IMR-90 (cell line): ENCODE measurements around the gene AP4M1. TPM values are rescaled to one million over a fixed set of nuclear protein-coding genes. Genes with fewer than 3 reads are reported as not detected.

Source experiments
- ATAC-seq: fragments of 200-7000 bp; cut with Tn5 transposase; 2 replicates; pipeline ENCODE4 v1.9.1; 2020; ENCODE audit warnings: low read depth, mild to moderate bottlenecking, moderate library complexity
- BruUV-seq: library from RNA; stranded (reverse); fragments of 400-500 nt; replicated peaks from 2 replicates; lab custom pipeline; 2021; lab: Mats Ljungman, UMichigan
- CTCF ChIA-PET: fragments of 300-600 bp; formaldehyde crosslinking; extraction: SDS; loops from one replicate; lab custom pipeline; 2021; ENCODE audit warnings: antibody characterized with exemption; lab: Yijun Ruan, JAX
- POLR2A ChIA-PET: fragments of 300-600 bp; sonication (Branson Sonifier 250); formaldehyde crosslinking; loops from one replicate; lab custom pipeline; 2022; ENCODE audit warnings: antibody characterized with exemption; ENCODE audit not compliant: unreplicated experiment; lab: Charles Lee
- DNase-seq: peaks from one replicate; pipeline ENCODE4 v3.0.0; 2013
- H2AFZ ChIP-seq: replicated peaks from 2 replicates; pipeline ENCODE3; 2013; ENCODE audit warnings: low read length, mild to moderate bottlenecking; ENCODE audit not compliant: poor library complexity
- H2AK5ac ChIP-seq: 2 replicates; pipeline ENCODE4 v1.6.1; 2013; ENCODE audit warnings: low read depth, low read length, inconsistent platforms
- H2AK9ac ChIP-seq: replicated peaks from 2 replicates; pipeline ENCODE3; 2013; ENCODE audit warnings: mild to moderate bottlenecking, low read depth, low read length, moderate library complexity; ENCODE audit not compliant: poor library complexity
- H2BK120ac ChIP-seq: 2 replicates; pipeline ENCODE4 v1.6.1; 2013; ENCODE audit warnings: low read depth, low read length, inconsistent platforms
- H2BK15ac ChIP-seq: 3 replicates; pipeline ENCODE4 v1.6.1; 2013; ENCODE audit warnings: low read depth, low read length, inconsistent platforms
- H2BK20ac ChIP-seq: 2 replicates; pipeline ENCODE4 v1.6.1; 2013; ENCODE audit warnings: low read depth, mild to moderate bottlenecking, inconsistent platforms, low read length, moderate library complexity
- H2BK5ac ChIP-seq: 2 replicates; pipeline ENCODE4 v1.6.1; 2013; ENCODE audit warnings: mild to moderate bottlenecking, low read depth, low read length, inconsistent platforms; ENCODE audit not compliant: poor library complexity, severe bottlenecking
- H3K14ac ChIP-seq: replicated peaks from 2 replicates; pipeline ENCODE4 v1.6.1; 2013; ENCODE audit warnings: low read depth, low read length, inconsistent platforms
- H3K18ac ChIP-seq: 2 replicates; pipeline ENCODE4 v1.6.1; 2013; ENCODE audit warnings: low read depth, low read length, control low read depth
- H3K23ac ChIP-seq: 2 replicates; pipeline ENCODE4 v1.6.1; 2013; ENCODE audit warnings: low read depth, low read length, inconsistent platforms
- H3K27ac ChIP-seq: 2 replicates; pipeline ENCODE4 v1.5.1; 2013; ENCODE audit warnings: mild to moderate bottlenecking, control low read depth, low read length; ENCODE audit not compliant: insufficient read depth
- H3K27me3 ChIP-seq: 2 replicates; pipeline ENCODE4 v1.6.1; 2013; ENCODE audit warnings: low read length; ENCODE audit not compliant: control insufficient read depth, insufficient read depth
- H3K36me3 ChIP-seq: 2 replicates; pipeline ENCODE4 v1.6.1; 2013; ENCODE audit warnings: low read length, mixed read lengths; ENCODE audit not compliant: control insufficient read depth, insufficient read depth
- H3K4ac ChIP-seq: 2 replicates; pipeline ENCODE4 v1.6.1; 2013; ENCODE audit warnings: low read depth, low read length, inconsistent platforms
- H3K4me1 ChIP-seq: 2 replicates; pipeline ENCODE4 v1.6.1; 2013; ENCODE audit warnings: low read length, mixed read lengths; ENCODE audit not compliant: control insufficient read depth, insufficient read depth
- H3K4me2 ChIP-seq: 2 replicates; pipeline ENCODE4 v1.6.1; 2013; ENCODE audit warnings: low read depth, mild to moderate bottlenecking, control low read depth, low read length, moderate library complexity
- H3K4me3 ChIP-seq: 2 replicates; pipeline ENCODE4 v1.5.1; 2013; ENCODE audit warnings: low read depth, mild to moderate bottlenecking, control low read depth, low read length, moderate library complexity; ENCODE audit not compliant: insufficient read depth
- H3K56ac ChIP-seq: 2 replicates; pipeline ENCODE4 v1.6.1; 2013; ENCODE audit warnings: low read length, inconsistent platforms; ENCODE audit not compliant: insufficient read depth; ENCODE audit errors: extremely low read depth
- H3K79me1 ChIP-seq, 2 experiments: 2 replicates each; pipeline ENCODE4 v1.6.1; 2013; ENCODE audit warnings: low read length in 2 of 2, inconsistent platforms in 1 of 2, low read depth in 1 of 2
- H3K9ac ChIP-seq: 2 replicates; pipeline ENCODE4 v1.6.1; 2013; ENCODE audit warnings: low read depth, low read length, control low read depth
- H3K9me1 ChIP-seq: 2 replicates; pipeline ENCODE4 v1.6.1; 2013; ENCODE audit warnings: low read length, inconsistent platforms; ENCODE audit not compliant: insufficient read depth
- H3K9me3 ChIP-seq: 2 replicates; pipeline ENCODE4 v1.6.1; 2013; ENCODE audit warnings: low read length; ENCODE audit not compliant: control insufficient read depth, insufficient read depth
- H4K20me1 ChIP-seq: 2 replicates; pipeline ENCODE4 v1.6.1; 2013; ENCODE audit warnings: low read length, inconsistent platforms; ENCODE audit not compliant: insufficient read depth
- H4K5ac ChIP-seq: 2 replicates; pipeline ENCODE4 v1.6.1; 2013; ENCODE audit warnings: mild to moderate bottlenecking, low read depth, low read length, control low read depth
- H4K8ac ChIP-seq, 2 experiments: 2 replicates each; pipeline ENCODE4 v1.6.1; 2013; ENCODE audit warnings: low read depth in 2 of 2, low read length in 2 of 2, control low read depth in 1 of 2, inconsistent platforms in 1 of 2
- H4K91ac ChIP-seq: 2 replicates; pipeline ENCODE4 v1.6.1; 2013; ENCODE audit warnings: low read depth, low read length, inconsistent platforms; ENCODE audit not compliant: insufficient read depth
- CEBPB ChIP-seq: IDR thresholded peaks from 2 replicates; pipeline ENCODE4 v1.6.1; 2012; ENCODE audit warnings: low read depth, low read length, improper control_type of control experiment
- ELK1 ChIP-seq: fragments of 150-350 bp; IDR thresholded peaks from 2 replicates; pipeline ENCODE4 v1.6.1; 2016; ENCODE audit warnings: low read depth, mild to moderate bottlenecking, low read length, moderate library complexity, borderline replicate concordance
- FOS ChIP-seq: fragments of 150-350 bp; IDR thresholded peaks from 2 replicates; pipeline ENCODE4 v1.6.1; 2016; ENCODE audit warnings: low read depth, low read length
- NFE2L2 ChIP-seq: fragments of 150-350 bp; IDR thresholded peaks from 2 replicates; pipeline ENCODE4 v1.6.1; 2016; ENCODE audit warnings: low read depth, mild to moderate bottlenecking, low read length
- RFX5 ChIP-seq: IDR thresholded peaks from 2 replicates; pipeline ENCODE4 v1.8.0; 2012; ENCODE audit warnings: low read depth, mild to moderate bottlenecking, low read length, moderate library complexity
- WGBS, 2 experiments: methylation state at CpG; one replicate each; pipeline versions ENCODE4 v1.1.5 to v1.1.7; 2013; ENCODE audit warnings: missing lambda C conversion rate in 2 of 2; ENCODE audit not compliant: insufficient read length in 1 of 2; ENCODE audit errors: extremely low coverage in 2 of 2; 5-methylcytosine and 5-hydroxymethylcytosine counted together
- dilution Hi-C: fragments of 300-500 bp; cut with HindIII; formaldehyde crosslinking; loops from one replicate; pipeline ENCODE4 v1.14.3; 2018; ENCODE audit warnings: low sequenced_read_pairs; ENCODE audit not compliant: unreplicated experiment
- in situ Hi-C: fragments of 300-500 bp; cut with MboI; formaldehyde crosslinking; loops from 3 replicates; pipeline ENCODE4 v1.14.3; 2019; ENCODE audit warnings: low sequenced_read_pairs, inconsistent platforms, mixed read lengths
- intact Hi-C: fragments of 100-400 bp; cut with micrococcal nuclease; formaldehyde crosslinking; loops from 2 replicates; pipeline ENCODE4 v1.10.0; 2022
- polyA plus RNA-seq, 3 experiments: library from polyadenylated mRNA; depleted of rRNA; stranded (reverse); fragments of >200 nt; gene quantifications; 2 replicates each; pipeline ENCODE4 v1.2.3, GENCODE V29; 2012; ENCODE audit warnings: low replicate concordance in 1 of 3
- total RNA-seq: library from RNA; depleted of rRNA; stranded (reverse); fragments of >200 nt; gene quantifications from 2 replicates; pipeline ENCODE4 v1.2.3, GENCODE V29; 2012

The AP4M1 gene
- total and polyA plus RNA-seq, 2 of the 4 experiments (the other 2 are of a cell fraction) = 21.1 to 21.4 TPM

DNA sequence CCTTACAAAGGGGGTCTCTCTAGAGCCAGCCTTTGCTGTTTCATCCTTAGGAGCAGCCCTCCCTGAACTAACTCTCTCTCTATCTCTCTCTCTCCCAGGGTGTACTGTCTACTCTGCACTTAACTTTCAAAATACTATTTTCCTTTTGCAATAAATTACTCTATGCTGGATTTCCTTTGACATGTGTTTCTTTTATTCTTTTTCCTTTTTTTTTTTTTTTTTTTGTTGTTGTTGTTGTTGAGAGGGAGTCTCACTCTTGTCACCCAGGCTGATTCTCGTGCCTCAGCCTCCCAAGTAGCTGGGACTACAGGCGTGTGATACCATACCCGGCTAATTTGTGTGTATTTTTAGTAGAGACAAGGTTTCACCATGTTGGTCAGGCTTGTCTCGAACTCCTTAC, 18.5 kb upstream of the AP4M1 start (continued):
- no peak for TF ChIP-seq ELK1

DNA sequence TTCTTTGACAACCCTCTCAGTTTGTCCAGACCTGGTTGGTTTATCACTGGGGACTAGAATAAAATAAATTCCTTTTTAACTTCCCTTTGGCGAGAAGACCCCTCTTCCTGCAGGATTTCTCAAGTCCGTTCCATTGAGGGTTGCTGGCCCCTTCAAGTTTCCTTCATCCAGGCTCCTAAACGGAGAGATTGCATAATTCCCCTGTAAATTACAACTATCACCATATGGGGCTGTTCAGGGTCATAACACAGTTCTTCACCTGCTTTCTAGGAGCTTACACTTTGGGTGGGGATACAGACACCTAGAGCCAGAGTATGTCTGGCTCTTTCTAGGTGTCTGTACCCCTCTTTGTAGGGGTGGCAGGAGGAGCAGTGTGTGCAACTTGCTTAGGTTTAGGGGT, 15.9 kb upstream of the AP4M1 start:
- WGBS, 2 experiments = no CpG with 5 or more reads among the region's 3 CpGs
- Histone ChIP-seq H3K9ac (no peak overlapping the region), H2BK20ac (peak overlapping the region; percentile 94), H3K27me3 (no peaks in the 10 kb centered on the region), H3K79me1 (peaks cover 6 to 34% of the 10 kb centered on the region in 2 experiments; a peak in 3 of 4 replicates), H4K91ac (peak overlapping the region; percentile 77), H4K5ac (no peak overlapping the region), H4K20me1 (0 out of 2 replicates have a peak, but pooled peaks cover 2% of the 10 kb centered on the region), H3K4me1 (peaks cover 21% of the 10 kb centered on the region), H3K14ac (peak overlapping the region; percentile 78), H3K27ac (peak overlapping the region; percentile 13), H2AFZ (peak overlapping the region; percentile 62), H3K4me2 (no peak overlapping the region), H2BK120ac (peak overlapping the region; percentile 95), H3K9me1 (peaks cover 11% of the 10 kb centered on the region), H3K18ac (no peak overlapping the region), H2AK5ac (peak overlapping the region; percentile 86), H4K8ac (peak overlapping the region in 1 of 2 experiments; percentile 68; a peak in 3 of 4 replicates), H2BK5ac (peak overlapping the region; percentile 40), H3K4me3 (no peak overlapping the region), H3K56ac (no peak overlapping the region), H3K36me3 (peaks cover 3% of the 10 kb centered on the region), H3K4ac (peak overlapping the region; percentile 98), H2BK15ac (peak overlapping the region; percentile 85; the same call in 2 of the 3 replicates), H3K9me3 (no peaks in the 10 kb centered on the region), H2AK9ac (peak overlapping the region; percentile 60), H3K23ac (no peak overlapping the region)
- ChIA-PET CTCF (no interaction called here), POLR2A (no interaction called here)
- DNase-seq (no peak), ATAC-seq (no peak)
- no TSS peak for BruUV-seq
- intact Hi-C loops = no loop called here
- in situ Hi-C loops = no loop called here
- TF ChIP-seq ELK1 (no peak), FOS (no peak), NFE2L2 (no peak), CEBPB (peak; percentile 33; the same call in 1 of the 2 replicates), RFX5 (no peak)
- dilution Hi-C loops = no loop called here
